Stomach (tissue), 9 donors: ENCODE measurements around the gene IREB2. TPM values are rescaled to one million over a fixed set of nuclear protein-coding genes. Genes with fewer than 3 reads are reported as not detected.

Source experiments
- DNase-seq, 2 donors: peaks; one replicate each; pipeline versions ENCODE4 v3.0.0 to v3.0.0-alpha.2; 2013 to 2019
- H3K27ac ChIP-seq, 5 donors: fragments of 200-600 bp in 4 of 5; sonication (generic) in 4 of 5; one replicate each; pipeline ENCODE4 v1.5.1; 2013 to 2019; ENCODE audit warnings: mild to moderate bottlenecking in 1 of 5, moderate library complexity in 1 of 5
- H3K27me3 ChIP-seq, 3 donors: fragments of 200-600 bp; sonication (generic); one replicate each; pipeline ENCODE4 v1.5.1; 2017 to 2019; ENCODE audit warnings: mixed run types in 1 of 3
- H3K36me3 ChIP-seq, 4 donors: fragments of 200-600 bp; sonication (generic); 1 replicate in 3 of 4; 2 replicates in 1 of 4; pipeline ENCODE4 v1.5.1; 2016 to 2019
- H3K4me1 ChIP-seq, 4 donors: fragments of 200-600 bp; sonication (generic); one replicate each; pipeline ENCODE4 v1.5.1; 2016 to 2019
- H3K4me3 ChIP-seq, 4 donors: fragments of 200-600 bp; sonication (generic) in 3 of 4; one replicate each; pipeline ENCODE4 v1.5.1; 2016 to 2019; ENCODE audit warnings: mild to moderate bottlenecking in 1 of 4
- H3K9me3 ChIP-seq, 4 donors: fragments of 200-600 bp; sonication (generic); one replicate each; pipeline ENCODE4 v1.5.1; 2016 to 2019
- EP300 ChIP-seq: sonication (generic); formaldehyde crosslinking; IDR thresholded peaks from one replicate; pipeline ENCODE4 v1.6.1; 2017; ENCODE audit warnings: antibody characterized with exemption
- POLR2A ChIP-seq, 4 donors: fragments of 450-650 bp; IDR thresholded peaks; one replicate each; pipeline ENCODE4 v1.6.1; 2016; ENCODE audit warnings: antibody characterized with exemption in 4 of 4, control low read depth in 2 of 4, mild to moderate bottlenecking in 1 of 4, moderate library complexity in 1 of 4
- POLR2AphosphoS5 ChIP-seq, 3 donors: sonication (generic); formaldehyde crosslinking; IDR thresholded peaks; one replicate each; pipeline ENCODE4 v1.6.1; 2016; ENCODE audit warnings: antibody characterized with exemption in 3 of 3
- WGBS, 5 donors: extraction: QIAGEN DNeasy Blood & Tissue Kit in 3 of 5; methylation state at CpG; one replicate each; pipeline versions ENCODE4 v1.1.5 to v1.1.7; 2013 to 2018; 5-methylcytosine and 5-hydroxymethylcytosine counted together
- intact Hi-C: fragments of 100-400 bp; cut with DNase I; formaldehyde crosslinking; loops from one replicate; pipeline ENCODE4 v1.15.1; 2023; ENCODE audit warnings: low total_unique reads
- polyA plus RNA-seq, 3 donors: library from polyadenylated mRNA; stranded (reverse); fragments of 200-250 nt; gene quantifications; one replicate each; pipeline ENCODE4 v1.2.3, GENCODE V29; 2013
- total RNA-seq, 5 donors: library from RNA; depleted of rRNA; stranded (reverse); fragments of >200 nt; gene quantifications; one replicate each; pipeline versions ENCODE4 v1.1.0 to v1.2.3, GENCODE V29; 2014 to 2016
- TF ChIP-seq, protein P1 (sequence below), 7 experiments: fragments of 450-650 bp in 4 of 7; fragments of 200-600 bp in 3 of 7; sonication (generic) in 3 of 7; IDR thresholded peaks; one replicate each; pipeline ENCODE4 v1.5.1; 2016 to 2019; ENCODE audit warnings: antibody characterized with exemption in 7 of 7, control low read depth in 2 of 7, mild to moderate bottlenecking in 1 of 7
- donor health status: healthy with polysubstance abuse.
- donor health status: Bipolar disorder and iron deficiency.
- donor health status: healthy.

The IREB2 gene
- total and polyA plus RNA-seq, 8 donors = 7.0 to 248 (median 67.5) TPM

GRCh38 chr15:78440375-78441373, 2.7 kb downstream of the IREB2 start:
- Histone ChIP-seq H3K27me3 (no peaks in the 10 kb centered on the region), H3K4me3 (peak overlapping the region in 1 of 4 donors; percentile 3), H3K27ac (no peak overlapping the region), H3K36me3 (peaks cover 0 to 58% (median 55%) of the 10 kb centered on the region in 4 donors), H3K9me3 (no peaks in the 10 kb centered on the region), H3K4me1 (peaks cover 22 to 65% (median 50%) of the 10 kb centered on the region in 4 donors)
- WGBS, 5 donors = 61 to 76% (median 65%) methylated on average over 3 of the region's 3 CpGs
- TF ChIP-seq POLR2A (IDR thresholded peaks at IDR 0.05) = no peak
- TF ChIP-seq, protein P1, sequence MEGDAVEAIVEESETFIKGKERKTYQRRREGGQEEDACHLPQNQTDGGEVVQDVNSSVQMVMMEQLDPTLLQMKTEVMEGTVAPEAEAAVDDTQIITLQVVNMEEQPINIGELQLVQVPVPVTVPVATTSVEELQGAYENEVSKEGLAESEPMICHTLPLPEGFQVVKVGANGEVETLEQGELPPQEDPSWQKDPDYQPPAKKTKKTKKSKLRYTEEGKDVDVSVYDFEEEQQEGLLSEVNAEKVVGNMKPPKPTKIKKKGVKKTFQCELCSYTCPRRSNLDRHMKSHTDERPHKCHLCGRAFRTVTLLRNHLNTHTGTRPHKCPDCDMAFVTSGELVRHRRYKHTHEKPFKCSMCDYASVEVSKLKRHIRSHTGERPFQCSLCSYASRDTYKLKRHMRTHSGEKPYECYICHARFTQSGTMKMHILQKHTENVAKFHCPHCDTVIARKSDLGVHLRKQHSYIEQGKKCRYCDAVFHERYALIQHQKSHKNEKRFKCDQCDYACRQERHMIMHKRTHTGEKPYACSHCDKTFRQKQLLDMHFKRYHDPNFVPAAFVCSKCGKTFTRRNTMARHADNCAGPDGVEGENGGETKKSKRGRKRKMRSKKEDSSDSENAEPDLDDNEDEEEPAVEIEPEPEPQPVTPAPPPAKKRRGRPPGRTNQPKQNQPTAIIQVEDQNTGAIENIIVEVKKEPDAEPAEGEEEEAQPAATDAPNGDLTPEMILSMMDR (IDR thresholded peaks at IDR 0.05) = no peak
- TF ChIP-seq EP300 = no peak
- no peak for TF ChIP-seq POLR2AphosphoS5 (IDR thresholded peaks at IDR 0.05)
- intact Hi-C loops = no loop called here
- DNase-seq = no peak

GRCh38 chr15:78444255-78444654, 6.2 kb downstream of the IREB2 start:
- no peaks in the 10 kb centered on the region for H3K9me3 ChIP-seq
- H3K27ac ChIP-seq = no peak overlapping the region
- WGBS, 5 donors = 69 to 75% (median 71%) methylated on average over 1 of the region's 1 CpG
- peaks cover 27 to 79% (median 51%) of the 10 kb centered on the region in 4 donors for H3K4me1 ChIP-seq
- intact Hi-C loops = no loop called here
- TF ChIP-seq POLR2A (IDR thresholded peaks at IDR 0.05) (no peak), EP300 (no peak), POLR2AphosphoS5 (IDR thresholded peaks at IDR 0.05) (no peak)
- TF ChIP-seq, protein P1 (IDR thresholded peaks at IDR 0.05) = no peak
- H3K4me3 ChIP-seq = no peak overlapping the region
- H3K36me3 ChIP-seq = peaks cover 7 to 79% (median 77%) of the 10 kb centered on the region in 4 donors
- DNase-seq = no peak
- H3K27me3 ChIP-seq = no peaks in the 10 kb centered on the region

DNA sequence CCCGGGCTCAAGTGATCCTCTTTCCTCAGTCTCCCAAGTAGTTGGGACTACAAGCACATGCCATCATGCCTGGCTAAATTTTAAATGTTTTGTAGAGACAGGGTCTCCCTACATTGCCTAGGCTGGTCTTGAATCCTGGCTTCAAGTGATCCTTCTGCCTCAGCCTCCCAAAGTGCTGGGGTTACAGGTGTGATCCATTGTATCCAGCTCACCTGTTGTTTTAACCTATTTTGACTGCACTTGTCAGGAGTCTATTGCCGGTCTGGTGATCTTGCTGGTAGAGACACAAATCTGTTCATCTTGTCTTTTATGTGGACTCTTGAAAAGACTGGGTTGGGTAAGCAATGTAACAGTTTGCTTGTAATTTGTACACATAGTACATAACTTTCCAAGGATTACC, 7.9 kb downstream of the IREB2 start:
- WGBS, 5 donors = 95 to 98% (median 96%) methylated on average over 2 of the region's 2 CpGs
- Histone ChIP-seq H3K27ac (no peak overlapping the region), H3K27me3 (no peaks in the 10 kb centered on the region), H3K36me3 (peaks cover 7 to 67% (median 66%) of the 10 kb centered on the region in 4 donors), H3K9me3 (no peaks in the 10 kb centered on the region), H3K4me1 (peaks cover 31 to 77% (median 51%) of the 10 kb centered on the region in 4 donors), H3K4me3 (no peak overlapping the region)
- intact Hi-C loops = no loop called here
- no peak for TF ChIP-seq EP300
- TF ChIP-seq POLR2A (IDR thresholded peaks at IDR 0.05) = no peak
- TF ChIP-seq, protein P1 (IDR thresholded peaks at IDR 0.05) = no peak
- no peak for TF ChIP-seq POLR2AphosphoS5 (IDR thresholded peaks at IDR 0.05)
- no peak for DNase-seq

- TF ChIP-seq, protein P1 (IDR thresholded peaks at IDR 0.05) = no peak
- TF ChIP-seq EP300 = no peak
- no peak for TF ChIP-seq POLR2A (IDR thresholded peaks at IDR 0.05)
- no peak for TF ChIP-seq POLR2AphosphoS5 (IDR thresholded peaks at IDR 0.05)
- no peak for DNase-seq
- WGBS, 5 donors = 90 to 96% (median 91%) methylated on average over 3 of the region's 3 CpGs
- H3K27ac ChIP-seq = no peak overlapping the region
- H3K4me1 ChIP-seq = peaks cover 29 to 70% (median 48%) of the 10 kb centered on the region in 4 donors
- intact Hi-C loops = no loop called here
- H3K36me3 ChIP-seq = peaks cover 7 to 63% (median 61%) of the 10 kb centered on the region in 4 donors
- H3K27me3 ChIP-seq = no peaks in the 10 kb centered on the region
- no peaks in the 10 kb centered on the region for H3K9me3 ChIP-seq
- H3K4me3 ChIP-seq = no peak overlapping the region
These were observed 8.5 kb downstream of the IREB2 start for GRCh38 chr15:78446551-78446950.
